Fibroblast of lung (primary cell): ENCODE measurements around the gene DGKZ.

Experiments
- CTCF ChIP-seq, 2 donors: IDR thresholded peaks in 1 of 2; conservative IDR thresholded peaks in 1 of 2; 1 replicate in 1 of 2; 2 replicates in 1 of 2; pipeline ENCODE4 v1.5.1; 2011 to 2012; ENCODE audit warnings: low read length in 2 of 2, control low read depth in 1 of 2, inconsistent platforms in 1 of 2, low read depth in 1 of 2, mild to moderate bottlenecking in 1 of 2
- EZH2 ChIP-seq: IDR thresholded peaks from 2 replicates; pipeline ENCODE4 v1.5.1; 2012; ENCODE audit warnings: low read length, control low read depth, mild to moderate bottlenecking; ENCODE audit errors: missing control alignments

GRCh38 chr11:46359953-46360352 lies 12.7 kb downstream of the DGKZ start:
- TF ChIP-seq CTCF (conservative IDR thresholded peaks at IDR 0.05 in 1 of 2, IDR thresholded peaks at IDR 0.05 in 1 of 2; ENCODE audit: low read depth in 1 of 2, low read length in 2 of 2) (no peak), EZH2 (no peak)
